H1 (cell line): ENCODE data around the gene PARP1. TPM values are rescaled to one million over a fixed set of nuclear protein-coding genes. Genes with fewer than 3 reads are reported as not detected.

Experiments used
- CTCF ChIA-PET: fragments of 300-600 bp; sonication (Branson Sonifier 250); formaldehyde crosslinking; loops from one replicate; lab custom pipeline; 2021; ENCODE audit not compliant: partially characterized antibody; lab: Charles Lee
- POLR2A ChIA-PET: fragments of 300-600 bp; sonication (Branson Sonifier 250); formaldehyde crosslinking; loops from one replicate; lab custom pipeline; 2021; ENCODE audit warnings: inconsistent platforms; ENCODE audit not compliant: partially characterized antibody; lab: Charles Lee
- DNase-seq, 2 experiments: peaks; one replicate each; pipeline versions ENCODE4 v3.0.0 to v3.0.0-alpha.2; 2010 to 2022; ENCODE audit warnings: low spot score in 2 of 2, low read depth in 1 of 2, mixed read lengths in 1 of 2
- FAIRE-seq: peaks from 2 replicates; lab custom pipeline; 2011; peaks lifted over from hg19 to GRCh38; lab: Jason Lieb, UNC
- H2AFZ ChIP-seq: 2 replicates; pipeline ENCODE4 v1.8.1; 2012; ENCODE audit warnings: low read length, inconsistent platforms
- H2AK5ac ChIP-seq: 2 replicates; pipeline ENCODE4 v1.6.1; 2013; ENCODE audit warnings: low read depth, low read length
- H2BK120ac ChIP-seq: replicated peaks from 2 replicates; pipeline ENCODE3; 2013; ENCODE audit warnings: low read depth, low read length, inconsistent platforms
- H2BK12ac ChIP-seq: 2 replicates; pipeline ENCODE4 v1.6.1; 2013; ENCODE audit warnings: low read depth, low read length
- H2BK15ac ChIP-seq: 2 replicates; pipeline ENCODE4 v1.6.1; 2013; ENCODE audit warnings: low read length
- H2BK20ac ChIP-seq: 2 replicates; pipeline ENCODE4 v1.6.1; 2013; ENCODE audit warnings: low read length
- H2BK5ac ChIP-seq: 2 replicates; pipeline ENCODE4 v1.6.1; 2013; ENCODE audit warnings: low read depth, low read length
- H3K14ac ChIP-seq: 2 replicates; pipeline ENCODE4 v1.6.1; 2013; ENCODE audit warnings: inconsistent platforms; ENCODE audit not compliant: insufficient read length
- H3K18ac ChIP-seq: 2 replicates; pipeline ENCODE4 v1.6.1; 2013; ENCODE audit warnings: low read length; ENCODE audit errors: extremely low read depth
- H3K23ac ChIP-seq: 2 replicates; pipeline ENCODE4 v1.6.1; 2013; ENCODE audit warnings: inconsistent platforms; ENCODE audit not compliant: insufficient read length
- H3K23me2 ChIP-seq: 2 replicates; pipeline ENCODE4 v1.6.1; 2013; ENCODE audit warnings: low read depth, low read length
- H3K27ac ChIP-seq: 2 replicates; pipeline ENCODE4 v1.6.1; 2011; ENCODE audit warnings: low read depth, low read length, inconsistent platforms
- H3K27me3 ChIP-seq, 4 experiments: replicated peaks in 1 of 4; 1 replicate in 1 of 4; 2 replicates in 3 of 4; pipeline versions ENCODE4 v1.6.1 to v1.8.1; 2011 to 2013; ENCODE audit warnings: low read length in 3 of 4, mild to moderate bottlenecking in 3 of 4, inconsistent platforms in 2 of 4, mixed read lengths in 2 of 4, moderate library complexity in 1 of 4; ENCODE audit not compliant: control insufficient read depth in 3 of 4, insufficient read depth in 3 of 4; ENCODE audit errors: extremely low read depth in 1 of 4
- H3K36me3 ChIP-seq, 4 experiments: 2 replicates each; pipeline versions ENCODE4 v1.6.1 to v1.8.1; 2011 to 2013; ENCODE audit warnings: mild to moderate bottlenecking in 4 of 4, low read length in 3 of 4, moderate library complexity in 2 of 4, control low read depth in 1 of 4, inconsistent platforms in 1 of 4; ENCODE audit not compliant: insufficient read depth in 4 of 4, control insufficient read depth in 2 of 4
- H3K4ac ChIP-seq: replicated peaks from 2 replicates; pipeline ENCODE3; 2013; ENCODE audit warnings: low read length, low read depth, mixed read lengths, inconsistent platforms; ENCODE audit not compliant: insufficient read length
- H3K4me1 ChIP-seq, 4 experiments: replicated peaks in 1 of 4; 1 replicate in 1 of 4; 2 replicates in 3 of 4; pipeline versions ENCODE4 v1.6.1 to v1.8.1; 2011 to 2013; ENCODE audit warnings: low read length in 3 of 4, inconsistent platforms in 2 of 4, mixed read lengths in 1 of 4; ENCODE audit not compliant: insufficient read depth in 4 of 4, control insufficient read depth in 3 of 4
- H3K4me2 ChIP-seq, 2 experiments: 2 replicates each; pipeline versions ENCODE4 v1.6.1 to v1.8.1; 2011 to 2013; ENCODE audit warnings: low read depth in 2 of 2, low read length in 2 of 2, control low read depth in 1 of 2, inconsistent platforms in 1 of 2, mild to moderate bottlenecking in 1 of 2; ENCODE audit not compliant: insufficient read depth in 1 of 2
- H3K4me3 ChIP-seq, 4 experiments: fragments of 200-600, 300-600 bp in 1 of 4; sonication (generic), shearing (Covaris generic), sonication (Bioruptor Twin) in 1 of 4; 2 replicates each; pipeline versions ENCODE4 v1.5.1 to v1.8.1; 2011 to 2016; ENCODE audit warnings: low read length in 4 of 4, low read depth in 3 of 4, control low read depth in 2 of 4, inconsistent platforms in 2 of 4, mild to moderate bottlenecking in 2 of 4, mixed read lengths in 1 of 4, moderate library complexity in 1 of 4; ENCODE audit not compliant: insufficient read depth in 2 of 4; ENCODE audit errors: extremely low read depth in 1 of 4
- H3K56ac ChIP-seq: replicated peaks from 2 replicates; pipeline ENCODE3; 2013; ENCODE audit warnings: low read depth, mild to moderate bottlenecking, mixed read lengths, low read length, inconsistent platforms; ENCODE audit not compliant: insufficient read length
- H3K79me1 ChIP-seq: 2 replicates; pipeline ENCODE4 v1.6.1; 2013; ENCODE audit warnings: low read depth, low read length, control low read depth
- H3K79me2 ChIP-seq, 2 experiments: 2 replicates each; pipeline versions ENCODE4 v1.6.1 to v1.8.1; 2012 to 2013; ENCODE audit warnings: low read length in 2 of 2, mild to moderate bottlenecking in 2 of 2, inconsistent platforms in 1 of 2; ENCODE audit not compliant: insufficient read depth in 2 of 2, control insufficient read depth in 1 of 2
- H3K9ac ChIP-seq, 4 experiments: replicated peaks in 1 of 4; 1 replicate in 1 of 4; 2 replicates in 3 of 4; pipeline versions ENCODE4 v1.6.1 to v1.8.1; 2011 to 2013; ENCODE audit warnings: low read depth in 3 of 4, low read length in 3 of 4, control low read depth in 2 of 4, mild to moderate bottlenecking in 2 of 4, moderate library complexity in 2 of 4, inconsistent platforms in 1 of 4; ENCODE audit errors: extremely low read depth in 1 of 4
- H3K9me3 ChIP-seq, 2 experiments: 2 replicates each; pipeline versions ENCODE4 v1.6.1 to v1.8.1; 2012 to 2013; ENCODE audit warnings: mild to moderate bottlenecking in 2 of 2, moderate library complexity in 2 of 2, control low read depth in 1 of 2, inconsistent platforms in 1 of 2, low read depth in 1 of 2, low read length in 1 of 2, mixed read lengths in 1 of 2; ENCODE audit not compliant: insufficient read depth in 2 of 2
- H4K20me1 ChIP-seq, 2 experiments: replicated peaks in 1 of 2; 2 replicates each; pipeline versions ENCODE3 to v1.8.1; 2011 to 2013; ENCODE audit warnings: inconsistent platforms in 2 of 2, low read length in 2 of 2, mild to moderate bottlenecking in 1 of 2; ENCODE audit not compliant: insufficient read depth in 2 of 2, control insufficient read depth in 1 of 2
- H4K5ac ChIP-seq: 2 replicates; pipeline ENCODE4 v1.6.1; 2013; ENCODE audit warnings: low read length, low read depth, mixed read lengths, inconsistent platforms; ENCODE audit not compliant: insufficient read length
- H4K8ac ChIP-seq: 2 replicates; pipeline ENCODE4 v1.8.0; 2013; ENCODE audit warnings: mild to moderate bottlenecking, moderate library complexity, low read length, inconsistent platforms; ENCODE audit not compliant: insufficient read depth; ENCODE audit errors: extremely low read depth
- H4K91ac ChIP-seq: replicated peaks from 2 replicates; pipeline ENCODE3; 2013; ENCODE audit warnings: low read length, mixed read lengths, inconsistent platforms; ENCODE audit not compliant: insufficient read length
- BACH1 ChIP-seq: IDR thresholded peaks from 2 replicates; pipeline ENCODE4 v1.6.1; 2012; ENCODE audit warnings: low read length, improper control_type of control experiment
- CHD1 ChIP-seq: IDR thresholded peaks from 2 replicates; pipeline ENCODE4 v1.6.1; 2012; ENCODE audit warnings: low read depth, low read length, improper control_type of control experiment
- EP300 ChIP-seq, 2 experiments: IDR thresholded peaks; 1 replicate in 1 of 2; 2 replicates in 1 of 2; pipeline ENCODE4 v1.6.1; 2011 to 2012; ENCODE audit warnings: low read depth in 2 of 2, low read length in 2 of 2, mild to moderate bottlenecking in 2 of 2, borderline replicate concordance in 1 of 2, inconsistent platforms in 1 of 2, moderate library complexity in 1 of 2
- EZH2 ChIP-seq: fragments of 200-600 bp; sonication (generic); IDR thresholded peaks from 2 replicates; pipeline ENCODE4 v1.7.1; 2012; ENCODE audit warnings: low read depth, mild to moderate bottlenecking, moderate library complexity, low read length, inconsistent platforms; ENCODE audit not compliant: severe bottlenecking
- FOSL1 ChIP-seq: IDR thresholded peaks from 2 replicates; pipeline ENCODE4 v1.6.1; 2011; ENCODE audit warnings: mild to moderate bottlenecking, low read depth, low read length, moderate library complexity; ENCODE audit not compliant: insufficient read depth
- HDAC2 ChIP-seq, 2 experiments: fragments of 300-600 bp in 1 of 2; sonication (generic) in 1 of 2; IDR thresholded peaks; 2 replicates each; pipeline ENCODE4 v1.6.1; 2011 to 2012; ENCODE audit warnings: low read depth in 2 of 2, low read length in 2 of 2, mild to moderate bottlenecking in 2 of 2, moderate library complexity in 2 of 2, borderline replicate concordance in 1 of 2, inconsistent platforms in 1 of 2
- HDAC6 ChIP-seq: IDR thresholded peaks from one replicate; pipeline ENCODE4 v1.7.1; 2012; ENCODE audit warnings: low read depth, mild to moderate bottlenecking, inconsistent platforms, low read length, moderate library complexity
- NRF1 ChIP-seq: IDR thresholded peaks from 2 replicates; pipeline ENCODE4 v1.6.1; 2011; ENCODE audit warnings: mild to moderate bottlenecking, low read depth, low read length, improper control_type of control experiment
- PHF8 ChIP-seq: fragments of 200-600 bp; sonication (generic); conservative IDR thresholded peaks from 2 replicates; pipeline ENCODE4 v1.7.1; 2012; ENCODE audit warnings: low read depth, mild to moderate bottlenecking, inconsistent platforms, low read length, moderate library complexity
- POU5F1 ChIP-seq: IDR thresholded peaks from 2 replicates; pipeline ENCODE4 v1.6.1; 2011; ENCODE audit warnings: low read depth, mild to moderate bottlenecking, low read length, moderate library complexity
- SIX5 ChIP-seq: IDR thresholded peaks from 2 replicates; pipeline ENCODE4 v1.6.1; 2011; ENCODE audit warnings: mild to moderate bottlenecking, low read depth, low read length
- SUZ12 ChIP-seq: fragments of 200-600 bp; sonication (generic); IDR thresholded peaks from 2 replicates; pipeline ENCODE4 v1.6.1; 2012; ENCODE audit warnings: mild to moderate bottlenecking, inconsistent platforms, low read length, moderate library complexity, mixed read lengths
- TAF7 ChIP-seq: optimal IDR thresholded peaks from 2 replicates; pipeline ENCODE3; 2011; ENCODE audit warnings: low read depth, mild to moderate bottlenecking, inconsistent platforms, low read length, moderate library complexity, borderline replicate concordance
- TEAD4 ChIP-seq: IDR thresholded peaks from 2 replicates; pipeline ENCODE4 v1.6.1; 2012; ENCODE audit warnings: low read depth, low read length, inconsistent platforms, mixed read lengths
- WGBS, 2 experiments: shearing (Covaris generic) in 1 of 2; methylation state at CpG; one replicate each; pipeline versions ENCODE4 v1.1.6 to v1.1.7; 2013 to 2015; ENCODE audit warnings: low lambda C conversion rate in 2 of 2, mixed read lengths in 2 of 2, inconsistent platforms in 1 of 2, low coverage in 1 of 2, missing lambda C conversion rate in 1 of 2; ENCODE audit not compliant: insufficient replicate concordance in 2 of 2, insufficient coverage in 1 of 2, insufficient read length in 1 of 2; ENCODE audit errors: extremely low coverage in 1 of 2, missing lambda C conversion rate in 1 of 2; 5-methylcytosine and 5-hydroxymethylcytosine counted together
- polyA plus RNA-seq, 7 experiments: library from polyadenylated mRNA; depleted of rRNA in 3 of 7; stranded (reverse) in 5 of 7; unstranded in 2 of 7; fragments of >200 nt in 5 of 7; fragments of 200-250 nt in 2 of 7; gene quantifications; 1 replicate in 5 of 7; 2 replicates in 1 of 7; 4 replicates in 1 of 7; pipeline versions ENCODE4 v1.2.1 to v1.2.3, GENCODE V29; 2011 to 2013; ENCODE audit warnings: missing spikeins in 2 of 7, mixed read lengths in 2 of 7
- total RNA-seq: library from RNA; stranded (reverse); fragmentation: NEBNext Ultra II Directional; extraction: Animal tissue kit (Norgen Biotek cat#: 25700); gene quantifications from 2 replicates; pipeline ENCODE4 v1.2.1, GENCODE V29; 2021

Gene PARP1
- total and polyA plus RNA-seq, 2 of the 8 experiments (the other 6 are each of a cell fraction or from before 2014, with no cell fraction given), result 416 to 441 TPM

GRCh38 chr1:226395753-226396152, 12.1 kb downstream of the PARP1 start:
- Histone ChIP-seq H3K4ac (no peak overlapping the region), H2AFZ (no peak overlapping the region), H3K79me2 (peaks cover 17 to 92% of the 10 kb centered on the region in 2 experiments), H4K8ac (no peak overlapping the region), H3K56ac (no peak overlapping the region), H3K4me1 (no peaks in the 10 kb centered on the region; a peak in 1 of 7 replicates), H2BK15ac (no peak overlapping the region), H2BK5ac (no peak overlapping the region), H3K79me1 (peaks cover 9% of the 10 kb centered on the region), H3K18ac (no peak overlapping the region), H3K9ac (no peak overlapping the region), H3K23ac (no peak overlapping the region), H3K4me2 (no peak overlapping the region), H4K5ac (no peak overlapping the region), H3K27ac (no peak overlapping the region), H3K4me3 (no peak overlapping the region), H2AK5ac (no peak overlapping the region), H4K91ac (no peak overlapping the region), H3K27me3 (no peaks in the 10 kb centered on the region), H3K36me3 (peaks cover 19 to 75% (median 37%) of the 10 kb centered on the region in 4 experiments), H2BK12ac (no peak overlapping the region), H3K23me2 (no peaks in the 10 kb centered on the region), H2BK120ac (no peak overlapping the region), H3K9me3 (no peaks in the 10 kb centered on the region), H3K14ac (no peak overlapping the region), H4K20me1 (peaks cover 16 to 31% of the 10 kb centered on the region in 2 experiments), H2BK20ac (no peak overlapping the region)
- 93% methylated on average over 6 of the region's 6 CpGs; no CpG with 5 or more reads in 1 of the 2 experiments for WGBS, 2 experiments
- DNase-seq (no peak), FAIRE-seq (no peak)
- CTCF ChIA-PET, result interaction anchor here (1.1 to 1.8 kb wide), 3 partner anchors 8 to 22 kb away, joined by 3 to 8 read pairs (median 7); no protein-coding TSS in a partner anchor
- POLR2A ChIA-PET, result interaction anchor here (1.0 kb wide), 1 partner anchor 9 kb away, joined by 3 read pairs; no protein-coding TSS in a partner anchor
- TF ChIP-seq CHD1 (no peak), SIX5 (no peak), BACH1 (no peak), FOSL1 (no peak), PHF8 (no peak), SUZ12 (no peak), EZH2 (no peak), EP300 (IDR thresholded peaks at IDR 0.05; ENCODE audit: borderline replicate concordance in 1 of 2, low read depth in 2 of 2, low read length in 2 of 2) (no peak), NRF1 (no peak), TAF7 (no peak), TEAD4 (no peak), HDAC6 (no peak), HDAC2 (IDR thresholded peaks at IDR 0.05; ENCODE audit: borderline replicate concordance in 1 of 2, low read depth in 2 of 2, low read length in 2 of 2) (no peak), POU5F1 (no peak)
